Left ventricle myocardium inferior (tissue), 1 donor: Measurements from ENCODE around the gene ARHGEF37. TPM values are rescaled to one million over a fixed set of nuclear protein-coding genes. Genes with fewer than 3 reads are reported as not detected.
A peak's percentile ranks its signal among the peaks of the same experiment; 100 is the strongest.

ENCODE experiments used
- DNase-seq: peaks from one replicate; pipeline ENCODE4 v3.0.0-alpha.2; 2020
- H3K27ac ChIP-seq: fragments of 200-600 bp; replicated peaks from 2 replicates; pipeline ENCODE4 v1.8.0; 2021
- H3K27me3 ChIP-seq: fragments of 200-600 bp; 2 replicates; pipeline ENCODE4 v1.8.0; 2021; ENCODE audit warnings: low read depth
- H3K36me3 ChIP-seq: fragments of 200-600 bp; 2 replicates; pipeline ENCODE4 v1.8.0; 2021
- H3K4me1 ChIP-seq: fragments of 200-600 bp; 2 replicates; pipeline ENCODE4 v1.8.0; 2021
- H3K4me3 ChIP-seq: fragments of 200-600 bp; 2 replicates; pipeline ENCODE4 v1.8.0; 2021; ENCODE audit warnings: mild to moderate bottlenecking, moderate library complexity
- H3K9me3 ChIP-seq: fragments of 200-600 bp; replicated peaks from 2 replicates; pipeline ENCODE4 v1.8.0; 2021
- intact Hi-C: fragments of 100-400 bp; cut with micrococcal nuclease; formaldehyde crosslinking; loops from one replicate; pipeline ENCODE4 v1.11.0; 2022
- total RNA-seq: library from RNA; stranded (reverse); fragmentation: NEBNext Ultra II Directional; extraction: Animal tissue kit (Norgen Biotek cat#: 25700); gene quantifications from one replicate; pipeline ENCODE4 v1.2.1, GENCODE V29; 2021
- TF ChIP-seq, protein P1 (sequence below): fragments of 200-600 bp; IDR thresholded peaks from 2 replicates; pipeline ENCODE4 v1.8.0; 2021; ENCODE audit warnings: antibody characterized with exemption, mild to moderate bottlenecking, borderline replicate concordance
- donor health status: DM: no; HTN: yes; CAD: no; lungs with severe emphysema.

Gene ARHGEF37
- total RNA-seq, 1 donor from 2014 or later = 22.8 TPM

DNA sequence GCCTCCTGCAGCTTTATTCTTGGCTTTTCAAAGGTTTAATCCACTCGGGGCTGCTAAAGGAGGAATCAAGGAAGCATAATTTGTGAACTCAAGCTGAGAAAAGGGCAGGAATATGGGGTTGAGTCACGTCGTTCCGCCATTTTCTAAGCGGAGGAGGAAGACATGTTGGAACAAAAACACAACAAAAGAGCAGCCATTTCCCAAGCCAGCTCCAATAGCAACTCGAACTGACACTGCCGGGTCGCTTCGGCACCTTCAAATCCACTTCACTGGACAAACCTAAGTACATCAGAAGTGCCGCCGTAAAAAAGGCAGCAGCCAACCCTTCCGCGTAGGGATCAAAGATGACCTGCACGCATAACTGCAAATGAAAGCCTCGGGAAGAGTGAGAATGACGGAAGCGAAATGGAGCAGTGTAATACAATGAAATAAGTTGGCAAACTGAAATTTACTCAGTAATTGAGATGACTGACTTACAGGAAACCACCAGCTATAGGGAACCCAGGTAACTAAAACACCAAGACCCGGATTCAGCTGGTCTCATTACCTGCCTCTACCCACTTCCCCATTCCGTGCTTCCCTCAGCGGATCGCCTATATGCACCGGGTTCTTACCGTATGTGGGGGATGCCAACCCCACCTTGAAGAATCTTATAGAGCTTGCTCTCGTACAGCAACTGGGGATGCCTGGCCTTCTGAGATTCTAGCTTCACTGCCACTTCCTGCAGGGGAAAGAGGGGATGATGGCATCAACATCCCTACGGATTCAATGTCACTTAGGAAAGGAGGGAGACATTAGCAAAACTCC lies 31.6 kb upstream of the ARHGEF37 start:
- TF ChIP-seq, protein P1, sequence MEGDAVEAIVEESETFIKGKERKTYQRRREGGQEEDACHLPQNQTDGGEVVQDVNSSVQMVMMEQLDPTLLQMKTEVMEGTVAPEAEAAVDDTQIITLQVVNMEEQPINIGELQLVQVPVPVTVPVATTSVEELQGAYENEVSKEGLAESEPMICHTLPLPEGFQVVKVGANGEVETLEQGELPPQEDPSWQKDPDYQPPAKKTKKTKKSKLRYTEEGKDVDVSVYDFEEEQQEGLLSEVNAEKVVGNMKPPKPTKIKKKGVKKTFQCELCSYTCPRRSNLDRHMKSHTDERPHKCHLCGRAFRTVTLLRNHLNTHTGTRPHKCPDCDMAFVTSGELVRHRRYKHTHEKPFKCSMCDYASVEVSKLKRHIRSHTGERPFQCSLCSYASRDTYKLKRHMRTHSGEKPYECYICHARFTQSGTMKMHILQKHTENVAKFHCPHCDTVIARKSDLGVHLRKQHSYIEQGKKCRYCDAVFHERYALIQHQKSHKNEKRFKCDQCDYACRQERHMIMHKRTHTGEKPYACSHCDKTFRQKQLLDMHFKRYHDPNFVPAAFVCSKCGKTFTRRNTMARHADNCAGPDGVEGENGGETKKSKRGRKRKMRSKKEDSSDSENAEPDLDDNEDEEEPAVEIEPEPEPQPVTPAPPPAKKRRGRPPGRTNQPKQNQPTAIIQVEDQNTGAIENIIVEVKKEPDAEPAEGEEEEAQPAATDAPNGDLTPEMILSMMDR = no peak
- no peak for DNase-seq
- intact Hi-C loops = loop anchor here (5.0 kb wide), 1 partner anchor 107 kb away; no protein-coding TSS in a partner anchor
- peaks cover 45% of the 10 kb centered on the region for H3K36me3 ChIP-seq
- no peaks in the 10 kb centered on the region for H3K27me3 ChIP-seq
- peak overlapping the region; percentile 91 for H3K4me3 ChIP-seq
- H3K4me1 ChIP-seq = peaks cover 76% of the 10 kb centered on the region
- peak overlapping the region; percentile 98 for H3K27ac ChIP-seq
- H3K9me3 ChIP-seq = no peaks in the 10 kb centered on the region

DNA sequence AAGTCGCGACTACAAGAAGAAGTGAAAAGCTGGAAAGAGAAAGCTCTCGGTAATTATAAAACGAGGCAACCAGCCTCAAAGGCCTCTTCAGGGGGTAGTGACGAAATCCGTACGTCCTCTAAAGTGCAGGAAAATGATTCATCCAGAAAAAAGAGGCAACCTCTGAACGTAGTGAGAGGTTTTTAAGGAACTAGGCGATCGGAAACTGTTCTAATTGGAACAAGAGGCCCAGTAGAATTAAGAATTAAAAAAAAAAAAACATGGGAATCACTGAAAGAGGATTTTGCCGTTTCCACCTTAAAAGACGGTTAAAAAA lies 31.1 kb upstream of the ARHGEF37 start:
- Histone ChIP-seq H3K9me3 (no peaks in the 10 kb centered on the region), H3K4me3 (peak overlapping the region; percentile 91), H3K36me3 (peaks cover 40% of the 10 kb centered on the region), H3K27ac (peak overlapping the region; percentile 98), H3K27me3 (no peaks in the 10 kb centered on the region), H3K4me1 (peaks cover 70% of the 10 kb centered on the region)
- intact Hi-C loops = loop anchor here (5.0 kb wide), 1 partner anchor 108 kb away; no protein-coding TSS in a partner anchor
- DNase-seq = no peak
- TF ChIP-seq, protein P1 = no peak

DNA sequence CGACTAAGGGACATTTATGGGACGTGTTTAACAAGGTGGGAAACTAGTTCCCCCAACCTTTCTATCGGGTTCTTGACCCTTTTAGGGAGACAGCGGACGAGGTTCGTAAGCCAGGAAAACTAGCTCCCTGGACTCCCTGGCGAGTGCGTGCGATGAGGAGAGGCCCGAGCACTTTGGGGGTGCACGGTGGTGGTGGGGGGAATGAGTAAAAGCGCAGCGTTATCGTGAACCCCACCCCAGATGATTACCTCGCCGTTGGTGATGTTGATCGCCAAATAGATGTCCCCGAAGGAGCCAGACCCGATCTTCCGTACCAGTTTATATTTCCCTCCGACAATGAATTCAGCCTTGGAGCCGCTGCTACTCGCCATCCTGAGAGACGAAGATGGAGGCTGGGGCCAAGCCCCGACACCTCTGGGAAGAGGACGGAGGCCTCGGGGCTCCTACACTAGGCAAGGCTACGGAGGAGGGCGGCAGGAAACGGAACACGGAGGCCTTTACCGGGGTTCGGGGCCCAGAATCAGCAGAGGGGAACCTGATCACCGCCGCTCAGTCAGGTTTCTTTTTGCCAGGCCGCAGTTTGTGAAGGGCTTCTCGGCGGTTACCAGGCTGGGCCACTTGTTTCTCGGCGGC lies 30.6 kb upstream of the ARHGEF37 start:
- peak; percentile 25 for DNase-seq
- TF ChIP-seq, protein P1 = no peak
- H3K36me3 ChIP-seq = peaks cover 35% of the 10 kb centered on the region
- H3K4me1 ChIP-seq = peaks cover 65% of the 10 kb centered on the region
- no peaks in the 10 kb centered on the region for H3K9me3 ChIP-seq
- H3K27ac ChIP-seq = peak overlapping the region; percentile 98
- peak overlapping the region; percentile 91 for H3K4me3 ChIP-seq
- intact Hi-C loops = loop anchor here (5.0 kb wide), 1 partner anchor 108 kb away; no protein-coding TSS in a partner anchor
- H3K27me3 ChIP-seq = no peaks in the 10 kb centered on the region

DNA sequence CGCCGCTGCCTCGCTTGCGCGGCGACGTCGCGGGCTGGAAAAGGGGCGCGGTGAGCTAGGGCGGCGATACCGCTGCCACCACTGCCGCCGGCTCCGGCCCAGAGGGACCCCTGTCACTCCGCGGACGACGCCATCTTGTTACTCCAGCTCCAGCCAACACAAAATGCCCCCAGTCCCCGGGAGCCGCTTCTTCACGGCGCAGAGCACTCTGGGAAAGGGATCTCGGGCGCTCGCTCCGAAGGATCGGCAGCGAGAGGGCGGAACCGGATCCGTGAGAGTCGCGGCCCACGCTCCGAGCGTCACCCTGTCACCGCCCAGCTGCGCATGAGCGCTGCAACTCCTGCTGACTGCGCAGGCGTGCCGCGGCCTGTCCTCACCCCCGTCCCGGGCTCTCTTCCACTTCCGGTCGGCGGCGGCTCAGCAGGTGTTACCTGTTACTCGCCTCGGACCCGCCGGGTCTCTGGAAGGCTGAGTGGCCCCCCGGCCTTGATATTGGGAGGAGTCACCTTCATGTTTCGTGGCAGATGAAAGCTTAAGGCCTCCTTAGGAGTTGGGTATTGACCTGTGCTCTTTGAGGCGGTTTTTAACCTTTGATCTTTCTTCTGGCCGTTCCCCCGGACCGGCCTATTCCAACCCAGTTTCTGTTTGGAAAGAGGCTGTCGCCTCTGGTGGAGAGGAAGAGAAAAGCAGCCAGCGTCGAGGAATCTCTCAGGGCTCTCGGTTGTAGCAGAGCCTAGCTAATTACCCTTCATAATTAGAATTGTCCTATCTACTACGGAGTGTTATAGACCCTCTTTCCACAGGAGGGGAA lies 29.9 kb upstream of the ARHGEF37 start, which contains the start of gene CSNK1A1:
TSS of gene CSNK1A1 (minus strand) at position 213 of the 811 bp plus-strand sequence. CDS start 475 bp downstream, outside the sequence.
- peak; percentile 99 for DNase-seq
- intact Hi-C loops = loop anchor here (5.0 kb wide), 1 partner anchor 109 kb away; no protein-coding TSS in a partner anchor
- Histone ChIP-seq H3K27me3 (no peaks in the 10 kb centered on the region), H3K4me3 (peak within 1 kb of the TSS; percentile 91), H3K9me3 (no peaks in the 10 kb centered on the region), H3K36me3 (peaks cover 28% of the 10 kb centered on the region), H3K27ac (peak within 1 kb of the TSS; percentile 98), H3K4me1 (peaks cover 58% of the 10 kb centered on the region)
- TF ChIP-seq, protein P1 = peak; percentile 85

DNA sequence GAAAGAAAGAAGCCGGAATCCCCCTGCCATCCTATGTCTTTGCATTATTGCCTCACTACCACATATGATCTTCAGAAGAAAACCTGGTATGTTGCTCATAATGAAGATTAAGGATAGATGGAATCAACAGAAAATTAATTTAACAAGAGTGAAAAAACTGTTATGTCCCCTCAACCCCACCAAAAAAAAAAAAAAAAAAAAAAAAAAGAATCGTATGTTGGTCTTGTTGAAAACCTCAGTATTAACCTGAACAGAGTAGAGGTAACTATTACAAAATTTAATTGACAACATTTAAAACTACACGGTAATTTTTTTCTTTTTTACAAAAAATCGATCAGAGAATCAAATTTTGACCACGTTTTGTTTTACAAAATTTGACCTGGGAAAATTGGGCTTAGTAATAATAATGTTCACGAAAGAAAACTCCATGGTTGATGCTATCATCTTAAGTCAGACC lies 29.2 kb upstream of the ARHGEF37 start:
- Histone ChIP-seq H3K36me3 (peaks cover 24% of the 10 kb centered on the region), H3K27ac (peak overlapping the region; percentile 98), H3K9me3 (no peaks in the 10 kb centered on the region), H3K27me3 (no peaks in the 10 kb centered on the region), H3K4me3 (peak overlapping the region; percentile 91), H3K4me1 (peaks cover 52% of the 10 kb centered on the region)
- intact Hi-C loops = loop anchor here (5.0 kb wide), 1 partner anchor 110 kb away; no protein-coding TSS in a partner anchor
- TF ChIP-seq, protein P1 = peak; percentile 0
- DNase-seq = no peak
